OCI-LY1 (cell line): ENCODE measurements around the gene ICA1.

Source experiments
- H2AFZ ChIP-seq: fragments of 200-600 bp; sonication (generic), shearing (Covaris generic); 2 replicates; pipeline ENCODE4 v1.6.0; 2014; ENCODE audit warnings: antibody characterized with exemption, mild to moderate bottlenecking, low read length
- H3F3A ChIP-seq: fragments of 200-600 bp; sonication (generic), shearing (Covaris generic); 2 replicates; pipeline ENCODE4 v1.6.0; 2014; ENCODE audit warnings: mild to moderate bottlenecking, antibody characterized with exemption, low read length, moderate library complexity; ENCODE audit not compliant: insufficient read depth
- H3K27ac ChIP-seq: fragments of 200-600 bp; sonication (generic); 2 replicates; pipeline ENCODE4 v1.5.1; 2014; ENCODE audit warnings: low read length, mixed run types, mild to moderate bottlenecking, low read depth; ENCODE audit not compliant: poor library complexity, severe bottlenecking
- H3K27me3 ChIP-seq: fragments of 200-600 bp; sonication (generic); 2 replicates; pipeline ENCODE4 v1.6.0; 2014; ENCODE audit warnings: antibody characterized with exemption, mild to moderate bottlenecking, low read length, moderate library complexity; ENCODE audit not compliant: insufficient read depth
- H3K36me3 ChIP-seq: fragments of 200-600 bp; sonication (generic); 2 replicates; pipeline ENCODE4 v1.6.1; 2014; ENCODE audit warnings: mild to moderate bottlenecking, antibody characterized with exemption, low read length, moderate library complexity, mixed read lengths; ENCODE audit not compliant: insufficient read depth
- H3K4me1 ChIP-seq: fragments of 200-600 bp; sonication (generic); 2 replicates; pipeline ENCODE4 v1.5.1; 2014; ENCODE audit warnings: mild to moderate bottlenecking, low read length, moderate library complexity; ENCODE audit not compliant: insufficient read depth, severe bottlenecking
- H3K4me2 ChIP-seq: fragments of 200-600 bp; sonication (generic), shearing (Covaris generic); 2 replicates; pipeline ENCODE4 v1.6.1; 2014; ENCODE audit warnings: low read length
- H3K4me3 ChIP-seq: fragments of 200-600 bp; sonication (generic); 2 replicates; pipeline ENCODE4 v1.5.1; 2014; ENCODE audit warnings: low read length, low read depth, mild to moderate bottlenecking, mixed read lengths; ENCODE audit not compliant: poor library complexity, severe bottlenecking
- H3K79me2 ChIP-seq: fragments of 200-600 bp; shearing (Covaris generic); 2 replicates; pipeline ENCODE4 v1.6.1; 2016; ENCODE audit warnings: mixed run types, low read length, mixed read lengths; ENCODE audit not compliant: insufficient read depth
- H3K9ac ChIP-seq: fragments of 200-600 bp; sonication (generic), shearing (Covaris generic); 2 replicates; pipeline ENCODE4 v1.6.1; 2014; ENCODE audit warnings: mild to moderate bottlenecking, low read length, mixed read lengths
- H3K9me2 ChIP-seq: fragments of 200-600 bp; sonication (generic), shearing (Covaris generic); 2 replicates; pipeline ENCODE4 v1.6.1; 2014; ENCODE audit warnings: low read depth, mild to moderate bottlenecking, low read length, mixed read lengths
- H3K9me3 ChIP-seq: fragments of 200-600 bp; shearing (Covaris generic); 2 replicates; pipeline ENCODE4 v1.6.1; 2014; ENCODE audit warnings: low read length, mixed read lengths
- H4K20me1 ChIP-seq: fragments of 200-600 bp; sonication (generic), shearing (Covaris generic); 2 replicates; pipeline ENCODE4 v1.6.0; 2016; ENCODE audit warnings: mild to moderate bottlenecking, low read length; ENCODE audit not compliant: insufficient read depth
- CTCF ChIP-seq: fragments of 200-600 bp; sonication (generic), shearing (Covaris generic); IDR thresholded peaks from 2 replicates; pipeline ENCODE4 v1.5.1; 2017; ENCODE audit warnings: mild to moderate bottlenecking, antibody characterized with exemption, low read length, moderate library complexity, mixed read lengths
- EZH2 ChIP-seq: fragments of 200-600 bp; sonication (generic), shearing (Covaris generic); IDR thresholded peaks from 2 replicates; pipeline ENCODE4 v1.8.0; 2017; ENCODE audit warnings: borderline replicate concordance, mixed run types, mild to moderate bottlenecking, antibody characterized with exemption, low read length, moderate library complexity, mixed read lengths

Gene ICA1

GRCh38 chr7:8147760-8148463, 114.1 kb downstream of the ICA1 start:
- no peaks in the 10 kb centered on the region for H3K79me2 ChIP-seq
- H3K9ac ChIP-seq: no peak overlapping the region
- no peaks in the 10 kb centered on the region for H4K20me1 ChIP-seq
- TF ChIP-seq CTCF (no peak), EZH2 (no peak)
- no peaks in the 10 kb centered on the region for H3K9me2 ChIP-seq
- no peaks in the 10 kb centered on the region for H3K27me3 ChIP-seq
- H3K4me2 ChIP-seq: no peak overlapping the region
- H3K4me1 ChIP-seq: peaks cover 30% of the 10 kb centered on the region
- no peak overlapping the region for H3K27ac ChIP-seq
- H3K4me3 ChIP-seq: no peak overlapping the region
- H3K36me3 ChIP-seq: no peaks in the 10 kb centered on the region
- no peaks in the 10 kb centered on the region for H3F3A ChIP-seq
- H3K9me3 ChIP-seq: no peaks in the 10 kb centered on the region
- H2AFZ ChIP-seq: no peak overlapping the region

GRCh38 chr7:8146788-8147413, 115.1 kb downstream of the ICA1 start:
- TF ChIP-seq EZH2: no peak
- no peak for TF ChIP-seq CTCF
- Histone ChIP-seq H3K36me3 (no peaks in the 10 kb centered on the region), H4K20me1 (no peaks in the 10 kb centered on the region), H3K27ac (no peak overlapping the region), H3K4me2 (no peak overlapping the region), H3K27me3 (no peaks in the 10 kb centered on the region), H3K9me3 (no peaks in the 10 kb centered on the region), H3K4me1 (peaks cover 30% of the 10 kb centered on the region), H2AFZ (no peak overlapping the region), H3K4me3 (no peak overlapping the region), H3K79me2 (no peaks in the 10 kb centered on the region), H3K9me2 (no peaks in the 10 kb centered on the region), H3K9ac (no peak overlapping the region), H3F3A (no peaks in the 10 kb centered on the region)

GRCh38 chr7:8146106-8146787, 115.7 kb downstream of the ICA1 start:
- H3K4me2 ChIP-seq: no peak overlapping the region
- no peaks in the 10 kb centered on the region for H3K27me3 ChIP-seq
- H3K4me1 ChIP-seq: peaks cover 30% of the 10 kb centered on the region
- no peak for TF ChIP-seq CTCF
- TF ChIP-seq EZH2: no peak
- H3K9ac ChIP-seq: no peak overlapping the region
- no peaks in the 10 kb centered on the region for H3K79me2 ChIP-seq
- no peaks in the 10 kb centered on the region for H3K9me2 ChIP-seq
- H3F3A ChIP-seq: no peaks in the 10 kb centered on the region
- no peaks in the 10 kb centered on the region for H3K9me3 ChIP-seq
- no peak overlapping the region for H3K4me3 ChIP-seq
- H3K36me3 ChIP-seq: no peaks in the 10 kb centered on the region
- no peak overlapping the region for H3K27ac ChIP-seq
- H4K20me1 ChIP-seq: no peaks in the 10 kb centered on the region
- H2AFZ ChIP-seq: no peak overlapping the region
